Epithelial cell of proximal tubule (primary cell): Measurements from ENCODE around the gene TMEM170B. TPM values are rescaled to one million over a fixed set of nuclear protein-coding genes. Genes with fewer than 3 reads are reported as not detected.

Experiments used
- DNase-seq: peaks from one replicate; pipeline ENCODE4 v3.0.0-alpha.2; 2011; ENCODE audit warnings: low read depth
- H3K4me3 ChIP-seq: 2 replicates; pipeline ENCODE4 v1.5.1; 2011; ENCODE audit warnings: low read depth, mild to moderate bottlenecking, low read length
- CTCF ChIP-seq: conservative IDR thresholded peaks from 2 replicates; pipeline ENCODE4 v1.5.1; 2012; ENCODE audit warnings: low read depth, mild to moderate bottlenecking, low read length
- total RNA-seq: library from RNA; depleted of rRNA; stranded (reverse); fragments of >200 nt; gene quantifications from 2 replicates; pipeline ENCODE4 v1.2.3, GENCODE V29; 2015

The TMEM170B gene
- total RNA-seq, 1 donor from 2014 or later: 0.92 TPM

- DNase-seq: no peak
- TF ChIP-seq CTCF: no peak
- H3K4me3 ChIP-seq: no peak overlapping the region
Measured at GRCh38 chr6:11495565-11496145, 41.9 kb upstream of the TMEM170B start.

GRCh38 chr6:11496152-11497060, 41.1 kb upstream of the TMEM170B start:
- no peak overlapping the region for H3K4me3 ChIP-seq
- DNase-seq: peak; percentile 56
- TF ChIP-seq CTCF: peak; percentile 90

- no peak overlapping the region for H3K4me3 ChIP-seq
- TF ChIP-seq CTCF: no peak
- DNase-seq: no peak
Measured at GRCh38 chr6:11497107-11497506, 40.4 kb upstream of the TMEM170B start.

GRCh38 chr6:11497881-11498280, 39.7 kb upstream of the TMEM170B start:
- no peak for DNase-seq
- H3K4me3 ChIP-seq: no peak overlapping the region
- TF ChIP-seq CTCF: no peak

- TF ChIP-seq CTCF: no peak
- DNase-seq: no peak
- H3K4me3 ChIP-seq: no peak overlapping the region
Measured at GRCh38 chr6:11500008-11500407, 37.5 kb upstream of the TMEM170B start.

GRCh38 chr6:11509471-11509870, 28.1 kb upstream of the TMEM170B start:
- no peak for DNase-seq
- no peak for TF ChIP-seq CTCF
- H3K4me3 ChIP-seq: no peak overlapping the region

GRCh38 chr6:11514672-11515071, 22.9 kb upstream of the TMEM170B start:
- no peak for TF ChIP-seq CTCF
- DNase-seq: no peak
- no peak overlapping the region for H3K4me3 ChIP-seq
